ENCODE results near the gene IFNAR2. TPM values are rescaled to one million over a fixed set of nuclear protein-coding genes. Genes with fewer than 3 reads are reported as not detected.

The IFNAR2 gene
- total RNA-seq (10 to 100 TPM in 3 of 5 donors, 1 to 10 TPM in 1, not detected in 1; 8.2 to 22.5 (median 12.6) TPM), polyA plus RNA-seq (1 to 10 TPM; 7.5 to 9.2 (median 8.8) TPM)
- long read RNA-seq, donor 1, full-length matches to known transcripts = 3 of 3 reads
- long read RNA-seq, donor 1, partial matches to known transcripts = 0 of 3 reads
- long read RNA-seq, donor 1, other reads (novel, unspliced or antisense) = 0 of 3 reads
- long read RNA-seq, donor 2, full-length matches to known transcripts = 2 of 2 reads
- long read RNA-seq, donor 2, partial matches to known transcripts = 0 of 2 reads
- long read RNA-seq, donor 2, other reads (novel, unspliced or antisense) = 0 of 2 reads
- long read RNA-seq, donor 3, full-length matches to known transcripts = 2 of 2 reads
- long read RNA-seq, donor 3, partial matches to known transcripts = 0 of 2 reads
- long read RNA-seq, donor 3, other reads (novel, unspliced or antisense) = 0 of 2 reads
- long read RNA-seq, donor 4, full-length matches to known transcripts = 1 of 1 reads
- long read RNA-seq, donor 4, partial matches to known transcripts = 0 of 1 reads
- long read RNA-seq, donor 4, other reads (novel, unspliced or antisense) = 0 of 1 reads
- long read RNA-seq, donor 5, partial matches to known transcripts = 0 of 4 reads
- long read RNA-seq, donor 5, other reads (novel, unspliced or antisense) = 0 of 4 reads
- long read RNA-seq, donor 6, full-length matches to known transcripts = 7 of 7 reads
- long read RNA-seq, donor 6, partial matches to known transcripts = 0 of 7 reads
- long read RNA-seq, donor 6, other reads (novel, unspliced or antisense) = 0 of 7 reads
- long read RNA-seq, donor 7, partial matches to known transcripts = 0 of 4 reads
- long read RNA-seq, donor 7, other reads (novel, unspliced or antisense) = 0 of 4 reads
- long read RNA-seq, donor 8, full-length matches to known transcripts = 5 of 5 reads
- long read RNA-seq, donor 8, partial matches to known transcripts = 0 of 5 reads
- long read RNA-seq, donor 8, other reads (novel, unspliced or antisense) = 0 of 5 reads
- long read RNA-seq, donor 9, full-length matches to known transcripts = 3 of 3 reads
- long read RNA-seq, donor 9, partial matches to known transcripts = 0 of 3 reads
- long read RNA-seq, donor 9, other reads (novel, unspliced or antisense) = 0 of 3 reads
- long read RNA-seq, donor 10, full-length matches to known transcripts = 2 of 2 reads
- long read RNA-seq, donor 10, partial matches to known transcripts = 0 of 2 reads
- long read RNA-seq, donor 10, other reads (novel, unspliced or antisense) = 0 of 2 reads

DNA sequence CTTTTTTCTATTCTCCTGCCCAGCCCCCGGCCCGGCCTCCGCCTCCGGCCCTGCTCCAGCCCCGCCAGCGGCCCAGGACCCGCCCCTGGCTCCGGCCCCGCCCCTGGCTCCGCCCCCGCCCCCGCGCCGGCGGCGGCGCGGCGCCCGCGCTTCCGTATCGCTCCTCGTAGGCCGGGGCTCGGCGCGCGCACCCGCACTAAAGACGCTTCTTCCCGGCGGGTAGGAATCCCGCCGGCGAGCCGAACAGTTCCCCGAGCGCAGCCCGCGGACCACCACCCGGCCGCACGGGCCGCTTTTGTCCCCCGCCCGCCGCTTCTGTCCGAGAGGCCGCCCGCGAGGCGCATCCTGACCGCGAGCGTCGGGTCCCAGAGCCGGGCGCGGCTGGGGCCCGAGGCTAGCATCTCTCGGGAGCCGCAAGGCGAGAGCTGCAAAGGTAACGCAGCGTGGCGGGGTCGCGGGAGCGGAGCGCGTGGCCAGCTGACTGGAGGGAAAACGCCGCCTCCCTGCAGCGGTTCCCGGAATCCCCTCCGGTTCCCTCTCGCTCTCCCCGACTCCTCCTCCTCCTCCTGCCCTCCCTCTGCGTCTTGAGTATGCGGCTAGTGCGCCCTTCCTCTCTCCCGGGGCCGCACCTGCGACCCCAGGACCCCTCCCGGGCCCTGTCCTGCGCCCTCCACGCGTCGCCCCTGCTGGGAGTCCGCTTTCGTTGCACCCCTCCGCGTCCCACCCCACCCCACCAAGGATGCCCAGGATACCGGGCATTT is at the start of gene IFNAR2:
Gene IFNAR2, plus strand, starts transcription at position 155 of the 761 bp plus-strand sequence. CDS start 11,985 bp downstream, outside the sequence.
- H3K4me3 ChIP-seq = peak within 1 kb of the TSS; percentile 69 to 99 (median 96)
- TF ChIP-seq EP300 (IDR thresholded peaks at IDR 0.05) (no peak), POLR2AphosphoS5 (IDR thresholded peaks at IDR 0.05) (peak; percentile 28 to 79 (median 70))
- 0 to 1% (median 0%) methylated on average over 32 to 95 of the region's 95 CpGs for WGBS, 5 donors
- peak within 1 kb of the TSS; percentile 95 to 98 (median 96) for H3K27ac ChIP-seq
- H3K9me3 ChIP-seq = no peaks in the 10 kb centered on the region
- peaks cover 14 to 49% (median 30%) of the 10 kb centered on the region in 4 donors for H3K4me1 ChIP-seq
- intact Hi-C loops (cut with DNase I; ENCODE audit: low total_unique reads) = no loop called here
- peak; percentile 80 to 90 for DNase-seq
- H3K27me3 ChIP-seq = no peaks in the 10 kb centered on the region
- no peaks in the 10 kb centered on the region for H3K36me3 ChIP-seq

DNA sequence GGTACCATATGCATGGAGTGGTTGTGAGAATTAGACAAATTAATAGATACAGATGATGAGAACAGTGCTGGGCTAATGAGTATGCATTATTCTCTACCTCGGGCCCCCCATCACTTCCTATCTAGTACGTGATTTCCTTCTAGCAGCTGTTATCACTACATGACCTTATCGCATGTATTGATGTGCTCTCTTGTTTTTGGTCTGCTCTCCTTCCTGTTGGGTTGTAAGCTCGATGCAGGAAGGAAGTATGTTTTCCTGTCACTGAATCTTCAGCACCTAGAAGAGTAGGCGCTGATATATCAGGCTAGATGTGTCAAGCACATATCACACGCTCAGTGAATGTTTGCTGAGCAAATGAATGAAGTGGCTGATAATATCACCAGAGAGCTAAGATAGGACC is 43.9 kb upstream of the IFNAR2 start:
- peak in 1 of 2 donors; percentile 25 for DNase-seq
- H3K27ac ChIP-seq = peak overlapping the region in 1 of 5 donors; percentile 12

DNA sequence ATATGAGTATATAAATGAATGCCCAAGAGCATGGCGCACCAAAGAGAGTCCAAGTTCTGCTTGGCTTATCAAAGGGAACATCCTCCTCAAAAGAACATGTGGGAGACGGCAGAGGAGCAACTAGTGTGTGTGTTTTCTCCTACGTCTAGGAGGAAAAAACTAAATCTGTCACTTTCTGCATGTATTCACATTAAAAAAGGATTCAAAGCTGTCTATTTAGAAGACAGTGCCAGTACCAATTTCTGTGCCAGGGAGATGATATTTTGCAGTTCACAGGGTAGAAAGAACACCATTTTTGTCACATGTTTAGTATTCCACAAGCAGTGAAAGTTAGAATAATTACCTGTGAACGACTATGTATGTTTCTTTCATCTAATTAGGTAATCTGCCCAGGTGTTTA is 42.5 kb upstream of the IFNAR2 start:
- WGBS, 5 donors = 76 to 89% (median 80%) methylated on average over 4 of the region's 4 CpGs
- Histone ChIP-seq H3K9me3 (no peaks in the 10 kb centered on the region), H3K4me3 (no peak overlapping the region), H3K4me1 (peaks cover 0 to 7% (median 0%) of the 10 kb centered on the region in 4 donors), H3K27ac (no peak overlapping the region), H3K27me3 (peaks cover 0 to 26% (median 0%) of the 10 kb centered on the region in 3 donors), H3K36me3 (no peaks in the 10 kb centered on the region)
- no peak for DNase-seq
- TF ChIP-seq, protein P1, sequence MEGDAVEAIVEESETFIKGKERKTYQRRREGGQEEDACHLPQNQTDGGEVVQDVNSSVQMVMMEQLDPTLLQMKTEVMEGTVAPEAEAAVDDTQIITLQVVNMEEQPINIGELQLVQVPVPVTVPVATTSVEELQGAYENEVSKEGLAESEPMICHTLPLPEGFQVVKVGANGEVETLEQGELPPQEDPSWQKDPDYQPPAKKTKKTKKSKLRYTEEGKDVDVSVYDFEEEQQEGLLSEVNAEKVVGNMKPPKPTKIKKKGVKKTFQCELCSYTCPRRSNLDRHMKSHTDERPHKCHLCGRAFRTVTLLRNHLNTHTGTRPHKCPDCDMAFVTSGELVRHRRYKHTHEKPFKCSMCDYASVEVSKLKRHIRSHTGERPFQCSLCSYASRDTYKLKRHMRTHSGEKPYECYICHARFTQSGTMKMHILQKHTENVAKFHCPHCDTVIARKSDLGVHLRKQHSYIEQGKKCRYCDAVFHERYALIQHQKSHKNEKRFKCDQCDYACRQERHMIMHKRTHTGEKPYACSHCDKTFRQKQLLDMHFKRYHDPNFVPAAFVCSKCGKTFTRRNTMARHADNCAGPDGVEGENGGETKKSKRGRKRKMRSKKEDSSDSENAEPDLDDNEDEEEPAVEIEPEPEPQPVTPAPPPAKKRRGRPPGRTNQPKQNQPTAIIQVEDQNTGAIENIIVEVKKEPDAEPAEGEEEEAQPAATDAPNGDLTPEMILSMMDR (IDR thresholded peaks at IDR 0.05) = no peak
- TF ChIP-seq POLR2AphosphoS5 (IDR thresholded peaks at IDR 0.05) (no peak), EP300 (IDR thresholded peaks at IDR 0.05) (no peak), POLR2A (IDR thresholded peaks at IDR 0.05) (no peak)
- intact Hi-C loops (cut with DNase I; ENCODE audit: low total_unique reads) = loop anchor here (10.0 kb wide), 1 partner anchor 352 kb away; no protein-coding TSS in a partner anchor

More for the DNA sequence above, 43.9 kb upstream of the IFNAR2 start:
- H3K36me3 ChIP-seq = no peaks in the 10 kb centered on the region
- H3K4me3 ChIP-seq = no peak overlapping the region
- H3K27me3 ChIP-seq = peaks cover 0 to 36% (median 0%) of the 10 kb centered on the region in 3 donors
- WGBS, 5 donors = 59 to 69% (median 65%) methylated on average over 6 of the region's 6 CpGs
- no peaks in the 10 kb centered on the region for H3K9me3 ChIP-seq
- intact Hi-C loops (cut with DNase I; ENCODE audit: low total_unique reads) = loop anchor here (10.0 kb wide), 1 partner anchor 351 kb away; no protein-coding TSS in a partner anchor
- peaks cover 0 to 7% (median 0%) of the 10 kb centered on the region in 4 donors for H3K4me1 ChIP-seq
- TF ChIP-seq POLR2AphosphoS5 (IDR thresholded peaks at IDR 0.05) (no peak), EP300 (IDR thresholded peaks at IDR 0.05) (no peak), POLR2A (IDR thresholded peaks at IDR 0.05) (no peak)
- TF ChIP-seq, protein P1 (IDR thresholded peaks at IDR 0.05) = no peak

DNA sequence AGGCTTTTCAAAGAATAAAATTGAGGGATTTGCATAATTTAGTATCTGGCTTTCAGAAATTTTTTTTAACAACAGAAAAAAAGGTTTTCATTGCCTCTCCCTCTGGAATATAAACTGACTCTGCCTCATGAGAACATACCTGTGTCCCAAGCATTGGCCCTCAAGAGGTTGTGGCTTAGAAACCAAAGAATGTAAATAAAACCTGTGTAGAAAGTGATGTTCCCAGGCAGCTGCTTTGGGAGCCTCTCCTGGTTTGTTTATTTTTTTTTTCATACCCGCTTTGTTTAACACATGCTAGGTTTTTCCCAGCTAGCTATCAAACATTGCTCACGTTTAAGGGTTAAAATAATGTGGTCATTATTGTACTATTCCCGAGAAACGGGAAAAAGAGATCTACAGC is 40.5 kb upstream of the IFNAR2 start:
- Histone ChIP-seq H3K9me3 (no peaks in the 10 kb centered on the region), H3K27me3 (peaks cover 0 to 26% (median 0%) of the 10 kb centered on the region in 3 donors), H3K4me3 (no peak overlapping the region), H3K4me1 (peaks cover 0 to 7% (median 0%) of the 10 kb centered on the region in 4 donors), H3K27ac (no peak overlapping the region), H3K36me3 (no peaks in the 10 kb centered on the region)
- 8 to 22% (median 17%) methylated on average over 4 of the region's 4 CpGs for WGBS, 5 donors
- peak in 1 of 2 donors; percentile 12 for DNase-seq
- intact Hi-C loops (cut with DNase I; ENCODE audit: low total_unique reads) = loop anchor here (10.0 kb wide), 1 partner anchor 354 kb away; no protein-coding TSS in a partner anchor
- TF ChIP-seq POLR2AphosphoS5 (IDR thresholded peaks at IDR 0.05) (no peak), EP300 (IDR thresholded peaks at IDR 0.05) (no peak), POLR2A (IDR thresholded peaks at IDR 0.05) (no peak)
- TF ChIP-seq, protein P1 (IDR thresholded peaks at IDR 0.05) = no peak
